ENCODE measurements around the gene PNPLA8. TPM values are rescaled to one million over a fixed set of nuclear protein-coding genes. Genes with fewer than 3 reads are reported as not detected.

The PNPLA8 gene
- total RNA-seq, 4 donors from 2014 or later, result 49.7 to 86.3 (median 61.9) TPM

- in situ Hi-C loops (cut with MboI; ENCODE audit: low sequenced_read_pairs in 4 of 4) (no loop called here), intact Hi-C loops (cut with DNase I; ENCODE audit: low total_unique reads) (no loop called here)
- DNase-seq (no peak), ATAC-seq (no peak)
- Histone ChIP-seq H3K27ac (no peak overlapping the region), H3K36me3 (no peaks in the 10 kb centered on the region), H3K4me3 (no peak overlapping the region), H3K9me3 (no peaks in the 10 kb centered on the region), H3K27me3 (no peaks in the 10 kb centered on the region), H3K4me1 (no peaks in the 10 kb centered on the region)
- TF ChIP-seq POLR2A (IDR thresholded peaks at IDR 0.05), result no peak
- TF ChIP-seq CTCF (IDR thresholded peaks at IDR 0.05 in 4 of 5, conservative IDR thresholded peaks at IDR 0.05 in 1 of 5), result no peak
Observed at GRCh38 chr7:108431099-108431498, 94.8 kb downstream of the PNPLA8 start.

GRCh38 chr7:108430664-108431063 is 95.3 kb downstream of the PNPLA8 start:
- in situ Hi-C loops (cut with MboI; ENCODE audit: low sequenced_read_pairs in 4 of 4), result no loop called here
- DNase-seq, result no peak
- Histone ChIP-seq H3K4me1 (no peaks in the 10 kb centered on the region), H3K27me3 (no peaks in the 10 kb centered on the region), H3K36me3 (no peaks in the 10 kb centered on the region), H3K4me3 (no peak overlapping the region), H3K27ac (no peak overlapping the region), H3K9me3 (no peaks in the 10 kb centered on the region)
- no peak for TF ChIP-seq CTCF (IDR thresholded peaks at IDR 0.05 in 4 of 5, conservative IDR thresholded peaks at IDR 0.05 in 1 of 5)
- ATAC-seq, result no peak
- intact Hi-C loops (cut with DNase I; ENCODE audit: low total_unique reads), result no loop called here

- DNase-seq (no peak), ATAC-seq (no peak)
- no peaks in the 10 kb centered on the region for H3K36me3 ChIP-seq
- intact Hi-C loops (cut with DNase I; ENCODE audit: low total_unique reads), result no loop called here
- no peaks in the 10 kb centered on the region for H3K4me1 ChIP-seq
- H3K9me3 ChIP-seq, result no peaks in the 10 kb centered on the region
- no peak overlapping the region for H3K27ac ChIP-seq
- no peak overlapping the region for H3K4me3 ChIP-seq
- TF ChIP-seq POLR2A (IDR thresholded peaks at IDR 0.05) (no peak), CTCF (IDR thresholded peaks at IDR 0.05 in 4 of 5, conservative IDR thresholded peaks at IDR 0.05 in 1 of 5) (no peak)
- no peaks in the 10 kb centered on the region for H3K27me3 ChIP-seq
- in situ Hi-C loops (cut with MboI; ENCODE audit: low sequenced_read_pairs in 4 of 4), result no loop called here
Observed at GRCh38 chr7:108427766-108428165, 98.2 kb downstream of the PNPLA8 start.

GRCh38 chr7:108425714-108426275 is 100.1 kb downstream of the PNPLA8 start:
- no peak for TF ChIP-seq POLR2A (IDR thresholded peaks at IDR 0.05)
- TF ChIP-seq CTCF (IDR thresholded peaks at IDR 0.05 in 4 of 5, conservative IDR thresholded peaks at IDR 0.05 in 1 of 5), result no peak
- H3K4me1 ChIP-seq, result no peaks in the 10 kb centered on the region
- in situ Hi-C loops (cut with MboI; ENCODE audit: low sequenced_read_pairs in 4 of 4) (no loop called here), intact Hi-C loops (cut with DNase I; ENCODE audit: low total_unique reads) (no loop called here)
- H3K27ac ChIP-seq, result no peak overlapping the region
- ATAC-seq, result no peak
- H3K9me3 ChIP-seq, result no peaks in the 10 kb centered on the region
- H3K36me3 ChIP-seq, result no peaks in the 10 kb centered on the region
- no peaks in the 10 kb centered on the region for H3K27me3 ChIP-seq
- no peak for DNase-seq
- no peak overlapping the region for H3K4me3 ChIP-seq

- intact Hi-C loops (cut with DNase I; ENCODE audit: low total_unique reads), result no loop called here
- Histone ChIP-seq H3K4me3 (no peak overlapping the region), H3K4me1 (no peaks in the 10 kb centered on the region), H3K27ac (no peak overlapping the region), H3K9me3 (no peaks in the 10 kb centered on the region), H3K36me3 (no peaks in the 10 kb centered on the region), H3K27me3 (no peaks in the 10 kb centered on the region)
- ATAC-seq (no peak), DNase-seq (no peak)
- no peak for TF ChIP-seq CTCF (IDR thresholded peaks at IDR 0.05 in 4 of 5, conservative IDR thresholded peaks at IDR 0.05 in 1 of 5)
- TF ChIP-seq POLR2A (IDR thresholded peaks at IDR 0.05), result no peak
- in situ Hi-C loops (cut with MboI; ENCODE audit: low sequenced_read_pairs in 4 of 4), result no loop called here
Observed at GRCh38 chr7:108424013-108424412, 101.9 kb downstream of the PNPLA8 start.
